Upper lobe of left lung (tissue), 4 donors: ENCODE results near the gene ST7.

ENCODE experiments used
- CTCF ChIP-seq, 6 experiments: fragments of 450-650 bp in 4 of 6; fragments of 200-600 bp in 2 of 6; sonication (generic) in 2 of 6; IDR thresholded peaks; one replicate each; pipeline ENCODE4 v1.5.1; 2016 to 2019; ENCODE audit warnings: antibody characterized with exemption in 6 of 6
- EP300 ChIP-seq, 4 donors: sonication (generic); formaldehyde crosslinking; IDR thresholded peaks; one replicate each; pipeline ENCODE4 v1.5.1; 2017; ENCODE audit warnings: antibody characterized with exemption in 4 of 4, control low read depth in 2 of 4
- POLR2A ChIP-seq, 4 donors: fragments of 450-650 bp; IDR thresholded peaks; one replicate each; pipeline ENCODE4 v1.5.1; 2016 to 2017; ENCODE audit warnings: antibody characterized with exemption in 4 of 4, mild to moderate bottlenecking in 2 of 4
- POLR2AphosphoS5 ChIP-seq, 2 donors: sonication (generic); formaldehyde crosslinking; IDR thresholded peaks; one replicate each; pipeline ENCODE4 v1.5.1; 2017; ENCODE audit warnings: antibody characterized with exemption in 2 of 2

- TF ChIP-seq POLR2A (IDR thresholded peaks at IDR 0.05) = no peak
- TF ChIP-seq CTCF (IDR thresholded peaks at IDR 0.05) = no peak
- TF ChIP-seq POLR2AphosphoS5 (IDR thresholded peaks at IDR 0.05) = no peak
- no peak for TF ChIP-seq EP300 (IDR thresholded peaks at IDR 0.05)
Measured at GRCh38 chr7:117188376-117188775, 235.1 kb downstream of the ST7 start.
